Gastroesophageal sphincter (tissue), 3 donors: Measurements from ENCODE around the gene SDHAF4.

Experiments used
- POLR2A ChIP-seq, 2 donors: fragments of 450-650 bp; IDR thresholded peaks; one replicate each; pipeline ENCODE4 v1.6.1; 2017; ENCODE audit warnings: antibody characterized with exemption in 2 of 2, mild to moderate bottlenecking in 2 of 2, moderate library complexity in 1 of 2
- TF ChIP-seq, protein P1 (sequence below), 4 experiments: fragments of 200-600 bp in 2 of 4; fragments of 450-650 bp in 2 of 4; sonication (generic) in 1 of 4; IDR thresholded peaks; one replicate each; pipeline ENCODE4 v1.5.1; 2017 to 2019; ENCODE audit warnings: antibody characterized with exemption in 4 of 4, mild to moderate bottlenecking in 2 of 4, moderate library complexity in 2 of 4

DNA sequence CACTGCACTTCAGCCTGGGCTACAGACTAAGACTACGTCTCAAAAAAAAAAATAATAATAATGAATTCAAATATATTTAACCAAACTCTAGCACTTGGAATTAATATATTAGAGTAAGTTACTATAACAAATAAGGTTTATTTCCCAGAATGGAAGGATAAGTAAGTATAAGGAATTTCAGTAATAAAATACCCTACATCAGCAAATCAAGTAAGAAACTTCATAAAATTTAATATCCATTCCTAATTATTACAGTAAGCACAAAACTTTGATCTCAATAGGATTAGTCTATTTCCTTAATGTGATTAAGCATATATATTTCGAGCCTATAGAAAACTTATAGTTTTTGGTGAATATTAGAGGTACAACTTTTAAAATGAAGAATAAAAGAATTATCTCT, 36.7 kb upstream of the SDHAF4 start:
- TF ChIP-seq, protein P1, sequence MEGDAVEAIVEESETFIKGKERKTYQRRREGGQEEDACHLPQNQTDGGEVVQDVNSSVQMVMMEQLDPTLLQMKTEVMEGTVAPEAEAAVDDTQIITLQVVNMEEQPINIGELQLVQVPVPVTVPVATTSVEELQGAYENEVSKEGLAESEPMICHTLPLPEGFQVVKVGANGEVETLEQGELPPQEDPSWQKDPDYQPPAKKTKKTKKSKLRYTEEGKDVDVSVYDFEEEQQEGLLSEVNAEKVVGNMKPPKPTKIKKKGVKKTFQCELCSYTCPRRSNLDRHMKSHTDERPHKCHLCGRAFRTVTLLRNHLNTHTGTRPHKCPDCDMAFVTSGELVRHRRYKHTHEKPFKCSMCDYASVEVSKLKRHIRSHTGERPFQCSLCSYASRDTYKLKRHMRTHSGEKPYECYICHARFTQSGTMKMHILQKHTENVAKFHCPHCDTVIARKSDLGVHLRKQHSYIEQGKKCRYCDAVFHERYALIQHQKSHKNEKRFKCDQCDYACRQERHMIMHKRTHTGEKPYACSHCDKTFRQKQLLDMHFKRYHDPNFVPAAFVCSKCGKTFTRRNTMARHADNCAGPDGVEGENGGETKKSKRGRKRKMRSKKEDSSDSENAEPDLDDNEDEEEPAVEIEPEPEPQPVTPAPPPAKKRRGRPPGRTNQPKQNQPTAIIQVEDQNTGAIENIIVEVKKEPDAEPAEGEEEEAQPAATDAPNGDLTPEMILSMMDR (IDR thresholded peaks at IDR 0.05), result no peak
- no peak for TF ChIP-seq POLR2A (IDR thresholded peaks at IDR 0.05)
